GM12892 (cell line): ENCODE results near the gene SDF2L1.
A peak's percentile ranks its signal among the peaks of the same experiment; 100 is the strongest.
"Not testable (repeated sequence)": the region's sequence is repeated elsewhere in the genome, so short reads cannot be mapped to it uniquely, and the experiment has no call there.

Source experiments
- DNase-seq: peaks from one replicate; pipeline ENCODE4 v3.0.0; 2011; ENCODE audit not compliant: insufficient read length
- FAIRE-seq: peaks from 2 replicates; lab custom pipeline; 2011; peaks lifted over from hg19 to GRCh38; lab: Jason Lieb, UNC
- POLR2A ChIP-seq: IDR thresholded peaks from 2 replicates; pipeline ENCODE4 v1.6.1; 2011; ENCODE audit warnings: low read depth, low read length, control low read depth
- POLR2AphosphoS5 ChIP-seq: IDR thresholded peaks from 2 replicates; pipeline ENCODE4 v1.6.1; 2011; ENCODE audit warnings: low read depth, low read length, control low read depth
- TAF1 ChIP-seq: IDR thresholded peaks from 2 replicates; pipeline ENCODE4 v1.6.1; 2011; ENCODE audit warnings: low read depth, mild to moderate bottlenecking, control low read depth, low read length, borderline replicate concordance

SDF2L1 gene

DNA sequence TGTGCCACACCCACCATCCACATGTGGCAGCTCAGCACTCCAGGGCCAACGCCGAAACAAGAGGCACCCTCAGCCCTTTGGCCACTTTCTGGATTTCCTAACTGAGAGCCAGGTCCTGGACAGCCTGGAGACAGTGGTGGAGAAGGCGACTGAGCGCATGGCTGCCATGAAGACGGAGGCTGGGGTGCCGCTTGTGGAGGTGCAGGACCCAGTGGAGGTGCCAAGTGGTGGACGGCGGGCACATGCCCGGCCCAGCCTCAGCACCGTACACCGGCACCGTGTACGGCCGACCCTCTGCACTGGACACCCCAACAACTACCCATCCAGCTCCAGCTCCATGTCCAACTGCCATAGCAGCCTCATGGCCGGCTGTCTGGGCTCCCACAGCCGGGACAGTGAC, 8.0 kb upstream of the SDF2L1 start:
- DNase-seq (no peak), FAIRE-seq (no peak)
- TF ChIP-seq TAF1 (no peak), POLR2AphosphoS5 (no peak), POLR2A (no peak)

DNA sequence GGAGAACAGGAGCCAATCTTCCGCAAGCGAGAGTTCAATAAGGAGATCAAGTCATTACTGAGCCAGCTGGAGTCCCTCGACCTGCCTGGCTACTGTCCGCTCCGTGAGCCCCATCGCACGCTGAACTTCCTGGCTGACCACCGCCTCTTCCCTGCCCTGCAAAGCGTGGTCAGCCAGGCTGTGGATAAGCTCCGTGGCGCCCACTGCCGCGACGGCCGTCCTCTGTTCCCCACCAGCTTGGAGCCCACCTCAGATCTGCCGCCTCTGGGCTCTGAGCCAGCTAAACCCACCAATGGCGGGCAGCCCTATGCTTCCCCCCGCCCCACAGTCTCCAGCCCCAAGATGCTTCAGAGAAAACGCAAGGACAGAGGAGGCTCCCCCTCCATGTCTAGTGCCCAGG, 7.3 kb upstream of the SDF2L1 start:
- FAIRE-seq, result no peak
- no peak for DNase-seq
- TF ChIP-seq POLR2AphosphoS5 (no peak), TAF1 (no peak), POLR2A (no peak)

DNA sequence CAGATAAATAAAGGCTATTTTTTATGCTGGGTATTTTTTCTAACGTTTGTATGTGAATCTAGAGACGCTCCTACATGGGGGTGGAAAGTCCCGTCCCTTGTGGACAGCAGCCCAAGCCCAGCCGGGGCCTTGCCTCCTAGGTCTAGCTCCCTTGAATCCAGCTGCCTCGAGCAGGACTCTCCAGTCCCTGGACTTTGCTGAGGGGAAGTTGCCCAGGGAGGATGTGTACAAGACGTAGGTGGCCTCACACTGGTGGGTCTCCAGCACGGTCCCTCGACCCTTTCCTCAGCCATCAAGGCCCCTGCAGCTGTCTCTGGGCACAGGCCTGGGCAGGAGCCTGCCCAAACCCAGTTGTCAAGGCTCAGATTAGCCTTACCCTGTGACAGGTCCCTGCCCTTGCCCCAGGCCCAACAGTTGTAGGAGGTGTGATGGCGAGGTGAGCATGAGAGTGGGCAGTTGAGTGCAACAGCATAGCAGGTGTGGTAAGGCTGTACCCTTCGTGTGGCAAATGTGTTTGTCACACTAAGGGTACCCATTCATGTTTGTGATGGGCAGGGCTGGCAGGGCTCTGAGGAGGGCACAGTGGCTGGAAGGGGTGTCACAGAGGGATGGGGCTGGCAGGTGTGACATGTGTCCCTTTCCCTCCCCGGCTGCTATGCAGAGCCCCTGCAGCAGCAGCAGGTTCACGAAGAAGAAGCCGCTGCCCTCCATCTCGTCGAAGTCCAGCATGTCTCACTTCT, 6.2 kb upstream of the SDF2L1 start:
- no peak for DNase-seq
- no peak for FAIRE-seq
- no peak for TF ChIP-seq POLR2AphosphoS5
- TF ChIP-seq POLR2A, result no peak
- no peak for TF ChIP-seq TAF1

DNA sequence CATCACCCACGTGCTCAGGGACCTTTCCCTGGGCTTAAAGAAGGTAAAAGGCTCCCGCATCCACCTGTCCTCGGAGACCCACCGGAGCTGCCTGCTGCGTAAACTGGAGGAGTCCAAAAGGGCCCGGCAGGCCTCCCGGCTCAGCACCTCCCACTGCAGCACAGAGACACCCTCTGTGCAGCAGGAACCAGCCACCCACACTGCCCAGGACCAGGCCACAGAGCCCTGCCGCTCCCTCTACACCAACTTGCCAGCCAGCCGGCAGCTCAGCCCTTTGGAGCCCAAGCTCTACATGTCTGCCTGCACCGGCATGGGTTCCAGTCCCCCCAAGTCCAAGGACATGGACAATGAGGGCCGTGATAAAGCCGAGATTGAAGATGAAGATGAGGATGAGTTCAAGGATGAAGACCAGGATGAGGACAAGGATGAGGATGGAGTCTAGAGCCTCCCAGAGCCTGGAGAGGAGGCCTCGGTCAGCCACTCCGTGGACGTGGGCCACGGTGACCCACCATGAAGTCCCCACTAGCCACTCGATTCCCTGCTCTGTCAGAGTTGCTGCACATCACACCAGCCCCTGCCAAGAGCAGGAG, 5.4 kb upstream of the SDF2L1 start:
- FAIRE-seq (no peak), DNase-seq (no peak)
- TF ChIP-seq POLR2A (no peak), TAF1 (no peak), POLR2AphosphoS5 (no peak)

DNA sequence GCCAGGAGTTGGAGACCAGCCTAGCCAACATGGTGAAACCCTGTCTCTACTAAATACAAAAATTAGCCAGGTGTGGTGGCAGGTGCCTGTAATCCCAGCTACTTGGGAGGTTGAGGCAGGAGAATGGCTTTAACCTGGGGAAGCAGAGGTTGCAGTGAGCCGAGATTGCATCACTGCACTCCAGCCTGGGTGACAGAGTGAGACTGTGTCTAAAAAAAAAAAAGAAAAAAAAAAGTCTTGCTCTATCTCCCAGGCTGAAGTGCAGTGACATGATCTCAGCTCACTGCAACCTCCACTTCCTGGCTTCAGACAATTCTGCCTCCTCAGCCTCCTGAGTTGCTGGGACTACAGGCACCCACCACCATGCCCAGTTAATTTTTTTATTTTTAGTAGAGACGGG, 4.7 kb upstream of the SDF2L1 start:
- not testable (repeated sequence) for FAIRE-seq

DNA sequence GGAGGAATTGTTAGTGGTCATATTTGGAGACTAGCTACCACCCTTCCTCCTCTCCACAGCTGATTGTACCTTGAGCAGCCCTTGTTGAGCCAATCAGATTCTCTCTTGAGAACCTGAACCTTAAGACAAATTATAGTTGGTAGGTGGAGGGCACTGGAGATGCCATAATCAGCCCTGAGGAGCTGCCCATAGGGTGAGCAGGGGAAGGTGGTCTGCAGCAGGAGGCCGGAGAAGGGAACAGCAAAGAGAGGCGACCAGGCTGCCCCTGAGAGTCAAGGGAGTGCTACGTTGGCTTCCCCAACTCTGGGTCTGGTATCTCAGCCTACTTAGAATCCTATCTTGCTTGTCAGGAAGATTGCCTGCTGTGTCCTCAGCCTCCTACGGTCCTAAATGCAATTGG, 2.7 kb upstream of the SDF2L1 start:
- DNase-seq (no peak), FAIRE-seq (no peak)
- TF ChIP-seq POLR2AphosphoS5 (no peak), POLR2A (no peak), TAF1 (no peak)

More for the DNA sequence above, 4.7 kb upstream of the SDF2L1 start:
- DNase-seq, result not testable (repeated sequence)

DNA sequence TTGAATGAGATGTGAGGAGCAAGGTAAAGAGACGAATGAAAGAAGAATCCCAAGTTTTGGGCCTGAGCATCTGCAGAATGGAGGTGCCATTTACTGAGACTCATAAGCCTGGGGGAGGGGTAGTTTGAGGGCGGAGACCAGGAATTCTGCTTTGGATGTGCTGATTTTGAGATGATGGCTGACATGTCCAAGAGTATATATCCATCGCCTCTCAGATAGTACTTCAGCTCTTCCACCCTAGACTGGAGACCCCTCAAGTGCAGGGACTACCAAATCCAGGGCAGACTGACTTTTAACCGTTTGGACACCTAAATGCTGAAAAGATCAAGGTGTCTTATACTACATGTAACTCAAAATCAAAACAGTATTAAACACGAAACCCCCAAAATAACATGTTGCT, 1.3 kb upstream of the SDF2L1 start:
- DNase-seq, result no peak
- FAIRE-seq, result no peak
- no peak for TF ChIP-seq TAF1

DNA sequence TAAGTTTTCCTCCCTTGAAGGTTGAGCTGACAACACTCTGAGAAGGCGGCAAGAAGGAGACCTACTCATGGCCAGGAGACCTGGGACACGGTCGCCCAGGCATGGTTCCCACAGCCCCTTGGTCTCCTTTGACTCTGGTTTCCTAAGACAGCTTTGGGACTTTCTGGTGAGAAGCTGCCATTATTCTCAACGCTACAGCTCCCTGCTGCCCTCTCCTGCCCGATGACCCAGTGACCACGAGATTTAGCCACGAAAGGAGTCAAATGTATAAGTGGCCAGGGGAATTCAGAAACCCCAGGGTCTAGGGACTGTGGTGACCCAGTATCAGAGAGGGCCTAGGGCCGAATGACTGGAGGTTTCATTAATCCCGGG, 699 bp upstream of the SDF2L1 start:
- TF ChIP-seq TAF1, result no peak
- no peak for TF ChIP-seq POLR2AphosphoS5
- TF ChIP-seq POLR2A, result no peak
- DNase-seq, result no peak
- FAIRE-seq, result no peak

DNA sequence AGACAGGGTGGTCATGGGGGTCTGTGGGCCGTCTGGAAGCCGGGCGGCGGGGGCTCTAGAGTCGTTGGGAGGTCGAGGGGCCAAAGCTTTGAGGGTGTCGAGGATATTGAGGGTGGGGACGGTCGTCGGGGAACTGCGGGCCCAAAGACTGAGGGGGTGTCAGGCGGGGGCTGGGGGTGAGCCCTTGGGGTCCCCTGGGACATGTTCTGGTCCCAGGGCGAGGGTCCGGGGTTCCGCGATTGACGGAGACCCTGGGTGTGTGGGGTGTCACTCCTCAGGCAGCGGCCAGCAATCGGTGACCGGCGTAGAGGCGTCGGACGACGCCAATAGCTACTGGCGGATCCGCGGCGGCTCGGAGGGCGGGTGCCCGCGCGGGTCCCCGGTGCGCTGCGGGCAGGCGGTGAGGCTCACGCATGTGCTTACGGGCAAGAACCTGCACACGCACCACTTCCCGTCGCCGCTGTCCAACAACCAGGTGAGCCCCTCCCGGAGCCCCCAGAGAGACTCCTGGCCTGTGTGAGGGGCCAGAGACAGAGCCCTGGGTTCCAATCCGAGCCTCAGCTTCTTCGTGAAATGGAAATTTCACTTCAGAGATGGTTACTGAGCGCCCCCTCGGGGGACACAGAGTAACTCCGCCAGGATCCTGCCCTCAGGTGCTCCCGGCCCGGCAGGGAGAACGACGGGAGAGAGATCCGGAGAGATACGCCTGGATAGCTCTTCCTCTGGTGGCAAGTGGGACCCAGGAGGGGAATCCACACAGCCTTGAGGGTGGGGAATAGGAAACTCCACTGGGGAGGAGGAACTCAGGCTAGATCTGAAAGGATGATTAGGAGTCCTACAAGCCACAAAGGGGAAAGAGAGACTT, 714 bp downstream of the SDF2L1 start:
- no peak for DNase-seq
- no peak for TF ChIP-seq POLR2A
- peak; percentile 92 for FAIRE-seq

DNA sequence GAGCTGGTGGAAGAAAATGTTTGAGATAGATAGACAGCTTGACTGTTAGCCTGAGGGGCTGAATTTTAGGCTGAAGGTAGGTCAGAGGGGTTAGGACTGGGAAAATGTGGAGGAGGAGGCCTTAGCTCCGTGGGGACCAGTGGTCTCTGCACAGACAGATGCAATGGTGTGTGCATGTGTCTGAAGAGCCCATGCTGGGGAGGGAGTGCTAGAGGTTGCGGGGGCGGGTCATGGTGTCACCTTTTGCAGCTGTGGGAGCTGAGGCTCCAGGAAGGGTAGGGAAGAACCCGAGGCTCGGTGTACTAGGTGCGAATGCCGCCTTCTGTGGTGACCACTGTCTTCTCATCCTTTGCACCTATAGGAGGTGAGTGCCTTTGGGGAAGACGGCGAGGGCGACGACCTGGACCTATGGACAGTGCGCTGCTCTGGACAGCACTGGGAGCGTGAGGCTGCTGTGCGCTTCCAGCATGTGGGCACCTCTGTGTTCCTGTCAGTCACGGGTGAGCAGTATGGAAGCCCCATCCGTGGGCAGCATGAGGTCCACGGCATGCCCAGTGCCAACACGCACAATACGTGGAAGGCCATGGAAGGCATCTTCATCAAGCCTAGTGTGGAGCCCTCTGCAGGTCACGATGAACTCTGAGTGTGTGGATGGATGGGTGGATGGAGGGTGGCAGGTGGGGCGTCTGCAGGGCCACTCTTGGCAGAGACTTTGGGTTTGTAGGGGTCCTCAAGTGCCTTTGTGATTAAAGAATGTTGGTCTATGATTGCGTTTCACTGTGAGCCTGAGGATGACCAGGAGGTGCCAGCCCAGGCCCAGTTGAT, 1.6 kb downstream of the SDF2L1 start:
- DNase-seq (no peak), FAIRE-seq (peak; percentile 17)
- TF ChIP-seq TAF1 (no peak), POLR2AphosphoS5 (no peak), POLR2A (no peak)

DNA sequence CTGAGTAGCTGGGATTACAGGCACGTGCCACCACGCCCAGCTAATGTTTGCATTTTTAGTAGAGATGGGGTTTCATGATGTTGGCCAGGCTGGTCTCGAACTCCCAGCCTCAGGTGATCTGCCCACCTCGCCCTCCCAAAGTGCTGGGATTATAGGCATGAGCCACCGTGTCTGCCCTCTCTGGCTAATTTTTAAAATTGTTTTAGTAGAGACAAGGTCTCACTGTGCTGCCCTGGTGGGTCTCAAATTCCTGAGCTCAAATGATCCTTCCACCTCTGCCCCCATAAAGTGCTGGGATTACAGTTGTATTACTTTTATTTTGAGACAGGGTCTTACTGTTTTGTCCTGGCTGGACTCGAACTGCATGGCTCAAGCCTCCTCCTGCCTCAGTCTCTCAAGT, 3.4 kb downstream of the SDF2L1 start:
- not testable (repeated sequence) for DNase-seq, FAIRE-seq
